Adrenal gland (tissue), 5 donors: ENCODE data around the gene STK31.

Experiments
- POLR2A ChIP-seq, 2 donors: fragments of 450-650 bp; IDR thresholded peaks; one replicate each; pipeline ENCODE4 v1.6.1; 2017; ENCODE audit warnings: antibody characterized with exemption in 2 of 2, mild to moderate bottlenecking in 2 of 2, moderate library complexity in 1 of 2
- TF ChIP-seq, protein P1 (sequence below), 6 experiments: fragments of 450-650 bp in 4 of 6; fragments of 200-600 bp in 2 of 6; sonication (generic) in 1 of 6; IDR thresholded peaks; 1 replicate in 5 of 6; 2 replicates in 1 of 6; pipeline versions ENCODE4 v1.5.1 to v1.8.0; 2016 to 2021; ENCODE audit warnings: antibody characterized with exemption in 6 of 6, mild to moderate bottlenecking in 2 of 6, moderate library complexity in 1 of 6
- donor health status: DM: no; HTN: no; CAD: no.

GRCh38 chr7:23714150-23714464 lies 4.1 kb downstream of the STK31 start:
- TF ChIP-seq POLR2A (IDR thresholded peaks at IDR 0.05) = no peak
- TF ChIP-seq, protein P1, sequence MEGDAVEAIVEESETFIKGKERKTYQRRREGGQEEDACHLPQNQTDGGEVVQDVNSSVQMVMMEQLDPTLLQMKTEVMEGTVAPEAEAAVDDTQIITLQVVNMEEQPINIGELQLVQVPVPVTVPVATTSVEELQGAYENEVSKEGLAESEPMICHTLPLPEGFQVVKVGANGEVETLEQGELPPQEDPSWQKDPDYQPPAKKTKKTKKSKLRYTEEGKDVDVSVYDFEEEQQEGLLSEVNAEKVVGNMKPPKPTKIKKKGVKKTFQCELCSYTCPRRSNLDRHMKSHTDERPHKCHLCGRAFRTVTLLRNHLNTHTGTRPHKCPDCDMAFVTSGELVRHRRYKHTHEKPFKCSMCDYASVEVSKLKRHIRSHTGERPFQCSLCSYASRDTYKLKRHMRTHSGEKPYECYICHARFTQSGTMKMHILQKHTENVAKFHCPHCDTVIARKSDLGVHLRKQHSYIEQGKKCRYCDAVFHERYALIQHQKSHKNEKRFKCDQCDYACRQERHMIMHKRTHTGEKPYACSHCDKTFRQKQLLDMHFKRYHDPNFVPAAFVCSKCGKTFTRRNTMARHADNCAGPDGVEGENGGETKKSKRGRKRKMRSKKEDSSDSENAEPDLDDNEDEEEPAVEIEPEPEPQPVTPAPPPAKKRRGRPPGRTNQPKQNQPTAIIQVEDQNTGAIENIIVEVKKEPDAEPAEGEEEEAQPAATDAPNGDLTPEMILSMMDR (IDR thresholded peaks at IDR 0.05) = no peak
